Cardiac fibroblast (primary cell): Measurements from ENCODE around the gene COPA.
A peak's percentile ranks its signal among the peaks of the same experiment; 100 is the strongest.
"Not testable (repeated sequence)": the region's sequence is repeated elsewhere in the genome, so short reads cannot be mapped to it uniquely, and the experiment has no call there.

Experiments used
- DNase-seq, 2 donors: peaks; one replicate each; pipeline versions ENCODE4 v3.0.0 to v3.0.0-alpha.2; 2010; ENCODE audit warnings: low read depth in 2 of 2
- H3K4me3 ChIP-seq, 2 donors: replicated peaks in 1 of 2; 1 replicate in 1 of 2; 2 replicates in 1 of 2; pipeline ENCODE4 v1.5.1; 2011; ENCODE audit warnings: low read depth in 2 of 2, low read length in 2 of 2, mild to moderate bottlenecking in 2 of 2, moderate library complexity in 1 of 2
- TF ChIP-seq, protein P1 (sequence below): IDR thresholded peaks from one replicate; pipeline ENCODE4 v1.5.1; 2011; ENCODE audit warnings: low read depth, mild to moderate bottlenecking, low read length, inconsistent platforms

The COPA gene

DNA sequence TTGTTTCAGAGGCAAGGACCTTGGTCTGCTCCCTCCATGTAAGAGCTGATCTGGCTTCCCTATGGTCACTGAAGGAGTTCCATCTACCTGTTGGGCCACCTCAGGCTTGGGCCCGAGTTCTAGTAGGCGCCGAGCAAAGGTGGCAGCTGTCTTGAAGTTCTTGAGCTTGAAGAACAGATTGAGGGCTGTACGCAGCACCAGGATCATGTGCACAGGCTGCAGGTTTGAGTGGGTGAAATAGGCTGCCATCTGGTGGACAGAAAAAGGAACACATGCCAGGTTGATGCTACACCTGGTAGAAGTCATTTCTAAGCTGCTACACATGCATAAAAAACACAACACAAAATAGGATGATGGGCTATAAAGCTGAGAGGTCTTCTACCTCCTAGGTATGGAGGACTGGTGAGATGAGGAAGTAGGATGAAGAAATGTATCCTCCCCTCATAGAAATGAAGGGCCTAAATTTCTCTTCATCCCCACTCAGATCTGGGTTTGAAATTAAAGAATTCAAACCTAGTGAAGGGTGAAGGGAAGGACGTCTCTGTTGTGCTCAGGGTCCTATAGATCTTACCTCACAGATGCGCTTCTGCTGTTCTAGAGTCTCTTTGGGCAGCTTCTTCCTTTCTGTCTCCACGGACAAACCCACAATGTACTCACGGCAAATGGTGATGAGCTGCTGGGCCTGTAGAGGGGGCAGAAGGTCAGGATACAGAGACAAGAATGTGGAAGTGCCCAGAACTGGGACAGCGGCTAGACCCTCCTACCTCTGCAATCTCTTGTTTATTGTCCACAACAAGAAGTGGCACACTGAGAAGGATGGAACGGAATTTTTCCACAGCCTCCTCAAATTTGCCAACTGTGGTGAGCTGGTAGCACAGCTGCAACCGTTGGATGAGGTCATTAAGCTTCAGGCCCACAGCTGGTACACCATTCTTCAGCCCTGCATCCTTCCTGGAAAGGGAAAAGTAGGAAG lies 51.5 kb downstream of the COPA start:
- no peak overlapping the region for H3K4me3 ChIP-seq
- TF ChIP-seq, protein P1, sequence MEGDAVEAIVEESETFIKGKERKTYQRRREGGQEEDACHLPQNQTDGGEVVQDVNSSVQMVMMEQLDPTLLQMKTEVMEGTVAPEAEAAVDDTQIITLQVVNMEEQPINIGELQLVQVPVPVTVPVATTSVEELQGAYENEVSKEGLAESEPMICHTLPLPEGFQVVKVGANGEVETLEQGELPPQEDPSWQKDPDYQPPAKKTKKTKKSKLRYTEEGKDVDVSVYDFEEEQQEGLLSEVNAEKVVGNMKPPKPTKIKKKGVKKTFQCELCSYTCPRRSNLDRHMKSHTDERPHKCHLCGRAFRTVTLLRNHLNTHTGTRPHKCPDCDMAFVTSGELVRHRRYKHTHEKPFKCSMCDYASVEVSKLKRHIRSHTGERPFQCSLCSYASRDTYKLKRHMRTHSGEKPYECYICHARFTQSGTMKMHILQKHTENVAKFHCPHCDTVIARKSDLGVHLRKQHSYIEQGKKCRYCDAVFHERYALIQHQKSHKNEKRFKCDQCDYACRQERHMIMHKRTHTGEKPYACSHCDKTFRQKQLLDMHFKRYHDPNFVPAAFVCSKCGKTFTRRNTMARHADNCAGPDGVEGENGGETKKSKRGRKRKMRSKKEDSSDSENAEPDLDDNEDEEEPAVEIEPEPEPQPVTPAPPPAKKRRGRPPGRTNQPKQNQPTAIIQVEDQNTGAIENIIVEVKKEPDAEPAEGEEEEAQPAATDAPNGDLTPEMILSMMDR: peak; percentile 77
- DNase-seq: peak; percentile 80 to 82

DNA sequence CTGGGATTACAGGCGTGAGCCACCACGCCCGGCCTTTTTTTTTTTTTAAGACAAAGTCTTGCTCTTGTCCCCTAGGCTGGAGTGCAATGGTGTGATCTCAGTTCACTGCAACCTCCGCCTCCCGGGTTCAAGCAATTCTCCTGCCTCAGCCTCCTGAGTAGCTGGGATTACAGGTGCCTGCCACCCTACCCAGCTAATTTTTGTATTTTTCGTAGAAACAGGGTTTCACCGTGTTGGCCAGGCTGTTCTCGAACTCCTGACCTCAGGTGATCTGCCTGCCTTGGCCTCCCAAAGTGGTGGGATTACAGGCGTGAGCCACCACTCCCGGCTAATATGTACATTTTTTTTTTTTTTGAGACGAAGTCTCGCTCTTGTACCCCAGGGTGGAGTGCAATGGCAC lies 55.3 kb downstream of the COPA start:
- not testable (repeated sequence) for H3K4me3 ChIP-seq, DNase-seq

DNA sequence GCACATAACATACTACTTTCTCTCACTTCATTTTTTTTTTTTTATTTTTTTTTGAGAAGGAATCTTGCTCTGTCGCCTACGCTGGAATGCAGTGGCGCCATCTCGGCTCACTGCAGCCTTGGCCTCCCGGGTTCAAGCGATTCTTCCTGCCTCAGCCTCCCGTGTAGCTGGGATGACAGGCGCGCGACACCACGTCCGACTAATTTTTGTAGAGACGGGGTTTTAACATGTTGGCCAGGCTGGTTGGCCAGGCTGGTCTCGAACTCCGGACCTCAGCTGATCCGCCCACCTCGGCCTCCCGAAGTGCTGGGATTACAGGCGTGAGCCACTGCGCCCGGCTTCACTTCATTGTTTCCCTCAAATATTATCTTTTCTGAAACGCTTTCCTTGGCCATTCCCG lies 57.5 kb downstream of the COPA start:
- TF ChIP-seq, protein P1: no peak
- peak overlapping the region; percentile 83 to 86 for H3K4me3 ChIP-seq
- no peak for DNase-seq

DNA sequence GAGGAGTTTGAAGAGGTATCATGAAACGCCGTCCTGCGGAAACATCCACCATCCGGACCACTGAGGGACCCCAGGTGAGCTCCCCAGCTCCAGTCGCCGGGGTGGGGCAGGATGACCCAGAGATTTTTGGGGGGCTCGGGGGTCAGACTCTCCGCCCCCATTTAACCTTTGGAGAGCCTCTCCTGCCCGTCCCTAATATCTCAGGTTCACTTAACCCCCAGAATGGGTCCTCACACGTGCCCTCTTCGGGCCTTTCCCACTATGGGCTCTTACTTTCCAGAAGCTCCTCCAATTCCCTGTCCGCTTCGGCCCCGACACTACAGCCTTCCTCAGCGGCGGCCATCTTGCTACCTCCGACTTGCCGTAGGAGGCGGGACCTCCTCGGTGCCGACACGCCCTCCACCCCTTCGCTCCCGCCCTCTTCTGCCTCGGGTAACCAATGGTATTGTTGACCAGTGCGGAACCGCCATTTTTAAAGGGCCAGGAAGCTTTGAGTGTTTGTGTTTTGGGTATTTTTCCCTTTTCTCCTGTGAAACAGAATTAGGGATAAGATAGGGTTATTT lies 58.2 kb downstream of the COPA start, which contains the start of gene PEX19:
Gene PEX19 (minus strand): TSS at position 352 of the 563 bp plus-strand sequence. CDS start 9 bp downstream, at position 343.
- peak; percentile 96 for DNase-seq
- H3K4me3 ChIP-seq: peak within 1 kb of the TSS; percentile 83 to 86
- TF ChIP-seq, protein P1: no peak

DNA sequence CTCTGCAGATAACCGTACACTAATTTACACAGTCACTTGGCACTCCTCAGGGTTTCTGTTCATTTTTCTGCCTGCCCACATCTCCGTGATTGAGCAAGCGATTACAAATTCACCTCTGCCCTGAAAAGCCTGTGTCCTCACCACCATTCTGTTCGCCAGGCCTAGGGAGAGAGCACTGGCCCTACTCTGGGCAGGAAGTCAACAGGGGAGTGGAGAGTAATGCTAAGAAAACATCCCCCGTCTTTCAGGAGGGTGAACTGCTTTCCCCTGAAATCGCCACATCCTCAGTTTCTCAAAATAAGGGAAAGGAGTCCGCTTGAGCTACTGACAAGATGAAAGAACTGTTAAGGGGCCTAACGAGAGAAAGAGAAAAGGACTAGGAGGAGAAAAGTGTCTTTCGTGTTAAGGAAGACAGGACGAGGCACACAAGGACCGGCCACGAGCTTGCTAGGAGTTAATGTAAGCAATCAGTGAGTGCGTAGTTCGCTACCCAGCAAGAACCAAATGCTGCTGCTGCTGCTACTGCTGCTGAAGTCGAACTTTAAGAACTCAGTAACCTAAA lies 58.7 kb downstream of the COPA start:
- DNase-seq: peak; percentile 79 to 80

DNA sequence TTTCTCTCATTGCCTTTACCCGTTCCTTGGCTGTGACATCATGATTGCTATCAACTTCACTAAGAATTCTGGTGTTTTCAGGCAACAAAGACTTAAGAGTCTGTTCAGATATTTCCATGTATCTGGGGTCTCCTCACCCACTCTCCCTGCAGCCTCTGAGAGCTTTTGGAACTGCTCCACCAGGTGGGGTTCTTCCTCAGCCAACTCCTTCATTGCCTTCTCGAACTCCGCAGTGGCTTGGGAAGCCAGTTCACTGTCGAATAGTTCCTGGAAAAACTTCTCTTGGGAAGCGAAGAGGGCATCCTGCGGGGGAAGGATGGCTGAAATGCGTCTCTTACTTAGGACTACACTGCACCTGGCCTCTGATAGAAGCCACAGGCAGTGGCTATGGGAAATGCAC lies 60.2 kb downstream of the COPA start:
- TF ChIP-seq, protein P1: no peak
- DNase-seq: no peak
- H3K4me3 ChIP-seq: no peak overlapping the region

More for the DNA sequence above, 58.7 kb downstream of the COPA start:
- peak overlapping the region; percentile 83 to 86 for H3K4me3 ChIP-seq
- TF ChIP-seq, protein P1: no peak

DNA sequence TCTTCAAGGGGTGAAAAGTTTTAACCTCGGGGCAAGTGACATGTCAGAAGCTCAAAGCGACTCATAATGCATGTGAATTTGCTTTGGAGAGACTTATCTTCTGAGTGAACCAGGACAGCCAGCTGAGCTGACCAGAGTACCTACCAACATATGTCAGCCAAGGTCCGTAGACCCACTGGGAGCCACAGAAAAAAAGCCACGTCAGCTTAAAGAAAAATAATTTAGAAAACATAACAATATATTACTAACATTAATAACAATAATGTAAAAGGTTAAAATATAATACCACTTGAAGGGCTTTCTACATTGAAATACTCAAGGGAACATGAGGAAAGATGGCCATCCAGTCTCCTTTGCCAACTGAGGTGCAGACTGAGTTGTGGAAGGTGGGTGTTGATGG lies 65.1 kb downstream of the COPA start:
- H3K4me3 ChIP-seq: no peak overlapping the region
- TF ChIP-seq, protein P1: no peak
- DNase-seq: no peak
